D721Med (cell line): ENCODE results near the gene PCSK7.

Experiments used
- DNase-seq: peaks from one replicate; pipeline ENCODE4 v3.0.0; 2011; ENCODE audit warnings: low spot score; ENCODE audit not compliant: insufficient read length
- FAIRE-seq: peaks from 2 replicates; lab custom pipeline; 2011; peaks lifted over from hg19 to GRCh38; lab: Jason Lieb, UNC
- CTCF ChIP-seq: IDR thresholded peaks from 2 replicates; pipeline ENCODE4 v1.5.1; 2012; ENCODE audit warnings: mild to moderate bottlenecking, control low read depth; ENCODE audit not compliant: insufficient read depth; ENCODE audit errors: missing control alignments

PCSK7 gene

GRCh38 chr11:117230999-117231841 lies 653 bp downstream of the PCSK7 start:
- FAIRE-seq (no peak), DNase-seq (no peak)
- no peak for TF ChIP-seq CTCF

- FAIRE-seq (no peak), DNase-seq (no peak)
- TF ChIP-seq CTCF: no peak
Observed at GRCh38 chr11:117230286-117230961, 1.4 kb downstream of the PCSK7 start.

GRCh38 chr11:117229931-117230285 lies 2.0 kb downstream of the PCSK7 start:
- no peak for TF ChIP-seq CTCF
- no peak for DNase-seq
- no peak for FAIRE-seq

- no peak for TF ChIP-seq CTCF
- no peak for FAIRE-seq
- no peak for DNase-seq
Observed at GRCh38 chr11:117229411-117229810, 2.5 kb downstream of the PCSK7 start.

GRCh38 chr11:117228091-117228490 lies 3.8 kb downstream of the PCSK7 start:
- FAIRE-seq: no peak
- no peak for DNase-seq
- TF ChIP-seq CTCF: no peak

GRCh38 chr11:117226388-117227385 lies 5.2 kb downstream of the PCSK7 start:
- peak; percentile 77 for DNase-seq
- no peak for FAIRE-seq
- peak; percentile 90 for TF ChIP-seq CTCF
